Sigmoid colon (tissue), 4 donors: ENCODE measurements around the gene ACBD6.

ENCODE experiments used
- CTCF ChIP-seq, 4 experiments: fragments of 450-650 bp in 3 of 4; fragments of 200-600 bp in 1 of 4; IDR thresholded peaks; one replicate each; pipeline ENCODE4 v1.5.1; 2016 to 2019; ENCODE audit warnings: antibody characterized with exemption in 4 of 4, mild to moderate bottlenecking in 3 of 4, moderate library complexity in 2 of 4
- EP300 ChIP-seq, 4 donors: sonication (generic); formaldehyde crosslinking; IDR thresholded peaks; one replicate each; pipeline ENCODE4 v1.6.1; 2017; ENCODE audit warnings: antibody characterized with exemption in 4 of 4
- POLR2A ChIP-seq, 2 donors: fragments of 450-650 bp; IDR thresholded peaks; one replicate each; pipeline ENCODE4 v1.6.1; 2016; ENCODE audit warnings: antibody characterized with exemption in 2 of 2, mild to moderate bottlenecking in 2 of 2, moderate library complexity in 2 of 2
- POLR2AphosphoS5 ChIP-seq, 4 donors: sonication (generic); formaldehyde crosslinking; IDR thresholded peaks; one replicate each; pipeline ENCODE4 v1.6.1; 2017; ENCODE audit warnings: antibody characterized with exemption in 4 of 4

- TF ChIP-seq POLR2AphosphoS5 (IDR thresholded peaks at IDR 0.05) (no peak), CTCF (IDR thresholded peaks at IDR 0.05) (no peak), POLR2A (IDR thresholded peaks at IDR 0.05) (no peak), EP300 (IDR thresholded peaks at IDR 0.05) (no peak)
Measured at GRCh38 chr1:180257486-180257885, 244.9 kb downstream of the ACBD6 start.
